K562 (cell line): ENCODE data around the gene CTDSPL. TPM values are rescaled to one million over a fixed set of nuclear protein-coding genes. Genes with fewer than 3 reads are reported as not detected.
A peak's percentile ranks its signal among the peaks of the same experiment; 100 is the strongest.

Experiments
- ARID3A ChIP-seq: IDR thresholded peaks from 2 replicates; pipeline ENCODE4 v1.6.1; 2012; ENCODE audit warnings: low read depth, low read length, improper control_type of control experiment, borderline replicate concordance
- CUX1 ChIP-seq: fragments of 200-800 bp; sonication (Bioruptor generic); IDR thresholded peaks from 2 replicates; pipeline ENCODE4 v1.6.1; 2016; ENCODE audit warnings: missing genetic modification characterization, missing compliant biosample characterization
- E2F8 ChIP-seq: fragments of 450-650 bp; IDR thresholded peaks from 2 replicates; pipeline ENCODE4 v1.7.1; 2018; ENCODE audit warnings: mild to moderate bottlenecking, low read depth; ENCODE audit not compliant: partially characterized antibody
- EP300 ChIP-seq: IDR thresholded peaks from 2 replicates; pipeline ENCODE4 v1.6.1; 2012; ENCODE audit warnings: low read length, improper control_type of control experiment
- FIP1L1 ChIP-seq: fragments of 200-400 bp; formaldehyde crosslinking; IDR thresholded peaks from 2 replicates; pipeline ENCODE4 v1.6.1; 2018; ENCODE audit warnings: mild to moderate bottlenecking, low read depth, low read length; ENCODE audit not compliant: poor library complexity, severe bottlenecking
- IFI16 ChIP-seq: fragments of 250-450 bp; sonication (Bioruptor Pico); IDR thresholded peaks from 2 replicates; pipeline ENCODE4 v2.1.2; 2022; ENCODE audit warnings: mild to moderate bottlenecking, inconsistent platforms
- PHB2 ChIP-seq: fragments of 450-650 bp; IDR thresholded peaks from 2 replicates; pipeline ENCODE4 v1.6.1; 2017; ENCODE audit warnings: low read depth
- POLR2AphosphoS2 ChIP-seq: IDR thresholded peaks from 2 replicates; pipeline ENCODE4 v1.6.1; 2012; ENCODE audit warnings: low read length, improper control_type of control experiment
- RBM34 ChIP-seq: fragments of 200-400 bp; formaldehyde crosslinking; IDR thresholded peaks from 2 replicates; pipeline ENCODE4 v1.6.1; 2018; ENCODE audit warnings: low read length, borderline replicate concordance; ENCODE audit not compliant: insufficient read depth
- SMARCE1 ChIP-seq: fragments of 450-650 bp; IDR thresholded peaks from 2 replicates; pipeline ENCODE4 v1.7.1; 2016; ENCODE audit warnings: mild to moderate bottlenecking
- TAF1 ChIP-seq: IDR thresholded peaks from 2 replicates; pipeline ENCODE4 v1.6.1; 2011; ENCODE audit warnings: mild to moderate bottlenecking, low read length, moderate library complexity; ENCODE audit not compliant: insufficient read depth, control insufficient read depth, severe bottlenecking; ENCODE audit errors: extremely low read depth
- TAF9B ChIP-seq: fragments of 450-650 bp; IDR thresholded peaks from 2 replicates; pipeline ENCODE4 v1.6.1; 2018; ENCODE audit warnings: mild to moderate bottlenecking; ENCODE audit not compliant: partially characterized antibody
- TARDBP ChIP-seq: fragments of 450-650 bp; IDR thresholded peaks from 2 replicates; pipeline ENCODE4 v1.6.1; 2016
- ZBTB2 ChIP-seq: fragments of 450-650 bp; IDR thresholded peaks from 2 replicates; pipeline ENCODE4 v1.6.1; 2016; ENCODE audit warnings: antibody characterized with exemption
- polyA plus RNA-seq, 8 experiments: library from polyadenylated mRNA; depleted of rRNA in 4 of 8; stranded (reverse) in 5 of 8; unstranded in 3 of 8; fragments of >200 nt; fragmentation: Nextera tagmentation in 2 of 8; fragmentation: Illumina TruSeq in 1 of 8; extraction: Ambion mirVana in 2 of 8; extraction: Trizol in 1 of 8; gene quantifications; 2 replicates each; pipeline versions ENCODE4 v1.2.1 to v1.2.3, GENCODE V29; 2011 to 2014; ENCODE audit warnings: inconsistent platforms in 1 of 8, missing spikeins in 1 of 8
- total RNA-seq, 7 experiments: library from RNA; depleted of rRNA in 6 of 7; stranded (reverse); fragments of >200 nt in 6 of 7; fragmentation: Illumina TruSeq in 2 of 7; extraction: Trizol in 2 of 7; gene quantifications; 2 replicates each; pipeline versions ENCODE4 v1.2.1 to v1.2.3, GENCODE V29; 2011 to 2021; ENCODE audit warnings: low replicate concordance in 1 of 7

Gene CTDSPL
- total and polyA plus RNA-seq, 9 of the 15 experiments (the other 6 are each of a cell fraction or from before 2014, with no cell fraction given) = 5.1 to 19.3 (median 11.3) TPM

- TF ChIP-seq CUX1 (CRISPR knock-in tag) (peak; percentile 97), RBM34 (no peak), TARDBP (no peak), ARID3A (no peak), PHB2 (no peak), EP300 (0 out of 2 replicates have a peak, but pooled peaks have one; percentile 5), TAF9B (no peak), IFI16 (CRISPR knock-in tag) (no peak), ZBTB2 (no peak), TAF1 (no peak), POLR2AphosphoS2 (no peak), FIP1L1 (no peak), E2F8 (no peak), SMARCE1 (no peak)
Measured at GRCh38 chr3:37824090-37824953, 37.4 kb upstream of the CTDSPL start (continued).
